OCI-LY1 (cell line): ENCODE results near the gene PXDC1.

Experiments used
- H2AFZ ChIP-seq: fragments of 200-600 bp; sonication (generic), shearing (Covaris generic); 2 replicates; pipeline ENCODE4 v1.6.0; 2014; ENCODE audit warnings: antibody characterized with exemption, mild to moderate bottlenecking, low read length
- H3F3A ChIP-seq: fragments of 200-600 bp; sonication (generic), shearing (Covaris generic); 2 replicates; pipeline ENCODE4 v1.6.0; 2014; ENCODE audit warnings: mild to moderate bottlenecking, antibody characterized with exemption, low read length, moderate library complexity; ENCODE audit not compliant: insufficient read depth
- H3K27ac ChIP-seq: fragments of 200-600 bp; sonication (generic); 2 replicates; pipeline ENCODE4 v1.5.1; 2014; ENCODE audit warnings: low read length, mixed run types, mild to moderate bottlenecking, low read depth; ENCODE audit not compliant: poor library complexity, severe bottlenecking
- H3K27me3 ChIP-seq: fragments of 200-600 bp; sonication (generic); 2 replicates; pipeline ENCODE4 v1.6.0; 2014; ENCODE audit warnings: antibody characterized with exemption, mild to moderate bottlenecking, low read length, moderate library complexity; ENCODE audit not compliant: insufficient read depth
- H3K36me3 ChIP-seq: fragments of 200-600 bp; sonication (generic); 2 replicates; pipeline ENCODE4 v1.6.1; 2014; ENCODE audit warnings: mild to moderate bottlenecking, antibody characterized with exemption, low read length, moderate library complexity, mixed read lengths; ENCODE audit not compliant: insufficient read depth
- H3K4me1 ChIP-seq: fragments of 200-600 bp; sonication (generic); 2 replicates; pipeline ENCODE4 v1.5.1; 2014; ENCODE audit warnings: mild to moderate bottlenecking, low read length, moderate library complexity; ENCODE audit not compliant: insufficient read depth, severe bottlenecking
- H3K4me2 ChIP-seq: fragments of 200-600 bp; sonication (generic), shearing (Covaris generic); 2 replicates; pipeline ENCODE4 v1.6.1; 2014; ENCODE audit warnings: low read length
- H3K4me3 ChIP-seq: fragments of 200-600 bp; sonication (generic); 2 replicates; pipeline ENCODE4 v1.5.1; 2014; ENCODE audit warnings: low read length, low read depth, mild to moderate bottlenecking, mixed read lengths; ENCODE audit not compliant: poor library complexity, severe bottlenecking
- H3K79me2 ChIP-seq: fragments of 200-600 bp; shearing (Covaris generic); 2 replicates; pipeline ENCODE4 v1.6.1; 2016; ENCODE audit warnings: mixed run types, low read length, mixed read lengths; ENCODE audit not compliant: insufficient read depth
- H3K9ac ChIP-seq: fragments of 200-600 bp; sonication (generic), shearing (Covaris generic); 2 replicates; pipeline ENCODE4 v1.6.1; 2014; ENCODE audit warnings: mild to moderate bottlenecking, low read length, mixed read lengths
- H3K9me2 ChIP-seq: fragments of 200-600 bp; sonication (generic), shearing (Covaris generic); 2 replicates; pipeline ENCODE4 v1.6.1; 2014; ENCODE audit warnings: low read depth, mild to moderate bottlenecking, low read length, mixed read lengths
- H3K9me3 ChIP-seq: fragments of 200-600 bp; shearing (Covaris generic); 2 replicates; pipeline ENCODE4 v1.6.1; 2014; ENCODE audit warnings: low read length, mixed read lengths
- H4K20me1 ChIP-seq: fragments of 200-600 bp; sonication (generic), shearing (Covaris generic); 2 replicates; pipeline ENCODE4 v1.6.0; 2016; ENCODE audit warnings: mild to moderate bottlenecking, low read length; ENCODE audit not compliant: insufficient read depth
- CTCF ChIP-seq: fragments of 200-600 bp; sonication (generic), shearing (Covaris generic); IDR thresholded peaks from 2 replicates; pipeline ENCODE4 v1.5.1; 2017; ENCODE audit warnings: mild to moderate bottlenecking, antibody characterized with exemption, low read length, moderate library complexity, mixed read lengths
- EZH2 ChIP-seq: fragments of 200-600 bp; sonication (generic), shearing (Covaris generic); IDR thresholded peaks from 2 replicates; pipeline ENCODE4 v1.8.0; 2017; ENCODE audit warnings: borderline replicate concordance, mixed run types, mild to moderate bottlenecking, antibody characterized with exemption, low read length, moderate library complexity, mixed read lengths

Gene PXDC1

GRCh38 chr6:3738381-3739131 lies 13.0 kb downstream of the PXDC1 start:
- no peaks in the 10 kb centered on the region; the same call in 1 of the 2 replicates for H3K27me3 ChIP-seq
- no peak for TF ChIP-seq EZH2
- no peak for TF ChIP-seq CTCF
- H2AFZ ChIP-seq = no peak overlapping the region
- no peaks in the 10 kb centered on the region for H3K9me2 ChIP-seq
- H4K20me1 ChIP-seq = no peaks in the 10 kb centered on the region
- no peaks in the 10 kb centered on the region for H3K79me2 ChIP-seq
- H3K9ac ChIP-seq = no peak overlapping the region
- no peak overlapping the region for H3K27ac ChIP-seq
- H3K36me3 ChIP-seq = no peaks in the 10 kb centered on the region
- H3F3A ChIP-seq = no peaks in the 10 kb centered on the region
- H3K4me1 ChIP-seq = peaks cover 11% of the 10 kb centered on the region
- H3K9me3 ChIP-seq = no peaks in the 10 kb centered on the region
- H3K4me3 ChIP-seq = no peak overlapping the region
- no peak overlapping the region for H3K4me2 ChIP-seq

GRCh38 chr6:3737831-3738210 lies 13.7 kb downstream of the PXDC1 start:
- no peaks in the 10 kb centered on the region for H3K9me2 ChIP-seq
- H3K9ac ChIP-seq = no peak overlapping the region
- H3K79me2 ChIP-seq = no peaks in the 10 kb centered on the region
- no peaks in the 10 kb centered on the region for H3F3A ChIP-seq
- H3K4me3 ChIP-seq = no peak overlapping the region
- H3K9me3 ChIP-seq = no peaks in the 10 kb centered on the region
- H4K20me1 ChIP-seq = no peaks in the 10 kb centered on the region
- no peak overlapping the region for H2AFZ ChIP-seq
- H3K27ac ChIP-seq = no peak overlapping the region
- no peak for TF ChIP-seq CTCF
- TF ChIP-seq EZH2 = no peak
- no peak overlapping the region for H3K4me2 ChIP-seq
- no peaks in the 10 kb centered on the region for H3K36me3 ChIP-seq
- H3K4me1 ChIP-seq = peaks cover 7% of the 10 kb centered on the region
- H3K27me3 ChIP-seq = no peaks in the 10 kb centered on the region; the same call in 1 of the 2 replicates

- no peak overlapping the region for H3K27ac ChIP-seq
- H3K9me3 ChIP-seq = no peaks in the 10 kb centered on the region
- peaks cover 3% of the 10 kb centered on the region for H3K4me1 ChIP-seq
- no peak overlapping the region for H3K4me2 ChIP-seq
- no peaks in the 10 kb centered on the region; the same call in 1 of the 2 replicates for H3K27me3 ChIP-seq
- no peak overlapping the region for H2AFZ ChIP-seq
- H3K79me2 ChIP-seq = no peaks in the 10 kb centered on the region
- H4K20me1 ChIP-seq = no peaks in the 10 kb centered on the region
- H3K9me2 ChIP-seq = no peaks in the 10 kb centered on the region
- no peak overlapping the region for H3K4me3 ChIP-seq
- no peaks in the 10 kb centered on the region for H3K36me3 ChIP-seq
- TF ChIP-seq CTCF = no peak
- no peak for TF ChIP-seq EZH2
- no peak overlapping the region for H3K9ac ChIP-seq
- no peaks in the 10 kb centered on the region for H3F3A ChIP-seq
Measured at GRCh38 chr6:3737149-3737830, 14.2 kb downstream of the PXDC1 start.
